GM15510 (cell line): ENCODE measurements around the gene CIRBP.

Experiments used
- POLR2A ChIP-seq: IDR thresholded peaks from 3 replicates; pipeline ENCODE4 v1.6.1; 2011; ENCODE audit warnings: borderline replicate concordance; ENCODE audit not compliant: insufficient read length; ENCODE audit errors: extremely low read depth

Gene CIRBP

GRCh38 chr19:1272423-1273262 lies 3.5 kb downstream of the CIRBP start:
- TF ChIP-seq POLR2A: no peak

GRCh38 chr19:1273263-1274041 lies 4.3 kb downstream of the CIRBP start:
- TF ChIP-seq POLR2A: no peak

GRCh38 chr19:1274081-1274851 lies 5.1 kb downstream of the CIRBP start:
- no peak for TF ChIP-seq POLR2A

- TF ChIP-seq POLR2A: no peak
These were observed 5.7 kb downstream of the CIRBP start for GRCh38 chr19:1274852-1275259.

DNA sequence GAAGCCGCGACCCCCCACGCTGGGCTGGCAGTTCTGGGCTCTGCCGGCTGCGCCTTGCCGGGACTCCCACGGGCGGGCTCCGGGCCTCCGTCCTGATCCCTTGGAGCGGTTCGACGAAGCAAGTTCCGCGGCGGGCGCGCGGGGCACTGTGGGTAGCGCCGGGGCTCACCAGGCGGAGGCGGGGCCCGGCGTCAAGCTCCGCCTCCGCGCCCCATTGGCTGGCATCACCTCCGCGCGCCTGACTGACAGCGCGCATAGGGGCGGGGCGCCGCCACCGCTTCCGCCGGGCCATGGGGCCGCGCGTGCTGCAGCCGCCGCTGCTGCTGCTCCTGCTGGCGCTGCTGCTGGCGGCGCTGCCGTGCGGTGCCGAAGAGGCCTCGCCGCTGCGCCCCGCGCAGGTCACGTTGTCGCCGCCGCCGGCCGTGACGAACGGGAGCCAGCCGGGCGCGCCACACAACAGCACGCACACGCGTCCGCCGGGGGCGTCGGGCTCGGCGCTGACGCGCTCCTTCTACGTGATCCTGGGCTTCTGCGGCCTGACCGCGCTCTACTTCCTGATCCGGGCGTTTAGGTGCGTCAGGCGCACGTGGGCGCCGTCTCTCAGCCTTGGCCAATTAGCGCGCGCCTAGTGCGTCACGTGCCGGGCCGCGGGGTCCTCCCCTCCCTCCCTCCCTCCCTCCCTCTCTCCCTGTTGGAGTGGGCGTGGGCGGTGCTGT lies 6.3 kb downstream of the CIRBP start, which contains the start of gene FAM174C:
FAM174C (plus strand) TSS at position 271 of the 716 bp plus-strand sequence; CDS start at position 291, 20 bp downstream.
- peak; percentile 95 for TF ChIP-seq POLR2A

GRCh38 chr19:1275976-1276627 lies 7.0 kb downstream of the CIRBP start:
- no peak for TF ChIP-seq POLR2A

DNA sequence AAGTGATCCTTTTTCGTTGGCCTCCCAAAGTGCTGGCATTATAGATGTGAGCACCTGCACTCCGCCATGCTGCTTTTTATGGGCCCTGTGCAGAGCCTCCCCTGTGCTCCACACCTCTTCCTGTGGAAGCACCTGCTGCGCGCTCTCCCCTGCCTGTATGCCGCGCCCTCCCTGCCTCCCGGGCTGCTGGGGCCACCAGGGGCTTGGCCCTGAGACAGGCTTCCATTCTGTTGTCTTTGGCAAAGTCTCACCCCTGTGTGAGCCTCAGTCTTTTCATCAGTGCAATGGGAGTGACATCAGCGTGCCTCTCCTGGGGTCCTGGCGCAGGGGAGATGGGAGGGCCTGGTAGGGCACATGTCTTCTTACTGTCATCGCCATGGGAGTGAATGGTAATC lies 7.5 kb downstream of the CIRBP start:
- no peak for TF ChIP-seq POLR2A

DNA sequence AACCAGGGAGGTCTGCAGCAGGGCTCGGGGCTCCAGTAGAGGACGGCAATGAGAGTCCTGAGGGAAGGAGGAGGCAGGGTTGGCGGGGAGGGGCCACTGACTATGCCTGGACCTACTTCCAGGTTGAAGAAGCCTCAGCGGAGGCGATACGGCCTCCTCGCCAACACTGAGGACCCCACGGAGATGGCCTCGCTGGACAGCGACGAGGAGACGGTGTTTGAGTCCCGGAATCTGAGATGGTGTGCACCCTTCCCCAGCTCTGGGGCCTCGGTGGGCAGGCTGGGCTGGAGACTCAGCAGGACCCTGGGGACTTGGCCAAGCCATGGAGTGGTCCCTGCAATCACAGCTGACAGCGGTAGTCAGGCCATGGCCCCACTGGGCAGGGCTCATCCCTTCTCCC lies 7.9 kb downstream of the CIRBP start:
- TF ChIP-seq POLR2A: no peak

GRCh38 chr19:1278074-1278473 lies 8.9 kb downstream of the CIRBP start:
- TF ChIP-seq POLR2A: no peak

- no peak for TF ChIP-seq POLR2A
These were observed 9.9 kb downstream of the CIRBP start for GRCh38 chr19:1278713-1279660.

DNA sequence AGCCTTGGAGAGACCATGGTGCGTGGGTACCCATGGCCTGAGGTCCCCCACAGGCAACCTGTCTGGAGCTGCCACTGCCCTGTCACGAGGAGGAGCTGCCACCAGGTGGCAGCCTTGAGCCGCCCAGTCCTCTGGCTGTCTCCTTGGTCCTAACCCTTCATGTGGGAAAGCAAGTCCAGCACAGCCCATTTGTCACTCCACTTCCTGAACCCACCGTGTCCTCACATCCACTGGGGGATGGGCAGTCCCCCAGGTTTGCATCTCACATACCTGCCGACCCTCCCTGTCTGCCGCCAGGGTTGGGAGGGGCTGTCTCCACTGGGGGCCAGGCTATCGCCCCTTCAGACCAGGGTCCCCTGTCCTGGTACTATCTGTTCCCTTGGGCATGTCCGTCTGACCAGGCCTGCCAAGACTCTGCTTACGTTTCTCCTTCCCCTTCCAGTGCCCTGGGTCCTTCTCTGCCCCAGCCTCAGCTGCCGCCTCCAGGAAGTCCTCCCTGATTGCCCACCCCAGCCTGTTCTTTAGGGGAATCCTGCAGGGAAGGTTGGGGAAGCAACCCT lies 10.7 kb downstream of the CIRBP start:
- TF ChIP-seq POLR2A: no peak
